NCI-H526 treated with DMSO at 0.1 percent for 48 hours (cell line): ENCODE measurements around the gene PIP.
"Not testable (repeated sequence)": the region's sequence is repeated elsewhere in the genome, so short reads cannot be mapped to it uniquely, and the experiment has no call there.

Source experiments
- DNase-seq: peaks from one replicate; lab custom pipeline; 2025; lab: John Stamatoyannopoulos, UW

The PIP gene, protein sequence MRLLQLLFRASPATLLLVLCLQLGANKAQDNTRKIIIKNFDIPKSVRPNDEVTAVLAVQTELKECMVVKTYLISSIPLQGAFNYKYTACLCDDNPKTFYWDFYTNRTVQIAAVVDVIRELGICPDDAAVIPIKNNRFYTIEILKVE

DNA sequence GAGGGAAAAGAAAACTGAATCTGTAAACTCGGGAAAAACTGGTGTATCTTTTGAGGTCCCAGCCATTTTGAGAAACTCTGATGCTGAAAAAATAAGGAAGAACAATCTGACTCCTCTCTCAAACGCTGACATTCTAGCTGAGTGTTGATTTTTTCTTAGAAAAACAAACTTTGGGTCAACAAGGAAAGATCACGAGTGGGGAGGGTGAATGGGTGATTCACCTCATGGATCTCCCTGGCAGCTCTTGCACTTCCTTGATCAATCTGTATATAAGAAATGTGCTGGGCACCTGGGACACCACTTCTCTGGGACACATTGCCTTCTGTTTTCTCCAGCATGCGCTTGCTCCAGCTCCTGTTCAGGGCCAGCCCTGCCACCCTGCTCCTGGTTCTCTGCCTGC is at the start of gene PIP:
Gene PIP, plus strand, starts transcription at position 297 of the 400 bp plus-strand sequence. Its CDS starts 40 bp downstream, at position 337.
- no peak for DNase-seq

GRCh38 chr7:143085109-143085508 is 46.8 kb upstream of the PIP start:
- DNase-seq, result no peak

- not testable (repeated sequence) for DNase-seq
Measured at GRCh38 chr7:143085610-143086009, 46.3 kb upstream of the PIP start.

GRCh38 chr7:143088549-143089231 is 43.2 kb upstream of the PIP start:
- DNase-seq, result not testable (repeated sequence)

DNA sequence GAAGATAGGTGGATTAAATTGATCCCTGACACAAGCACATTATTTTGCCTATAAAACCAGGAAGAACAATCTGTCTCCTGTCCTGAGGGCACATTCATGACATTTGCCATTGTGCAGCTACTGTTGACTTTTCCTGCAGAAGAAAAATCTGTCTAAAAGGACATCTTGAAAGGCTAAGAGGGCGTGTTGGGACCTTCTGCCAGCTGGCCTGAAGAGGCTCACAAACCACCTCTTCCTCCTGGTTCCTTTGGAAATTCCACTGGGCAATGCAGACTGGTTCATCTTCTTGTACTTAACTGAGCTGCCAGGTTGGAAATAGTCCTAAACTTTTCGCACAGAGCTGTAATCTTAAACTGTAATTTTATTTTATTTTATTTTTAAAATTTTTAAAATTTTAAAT is 35.7 kb upstream of the PIP start:
- DNase-seq, result no peak

GRCh38 chr7:143099579-143099978 is 32.3 kb upstream of the PIP start:
- DNase-seq, result not testable (repeated sequence)

DNA sequence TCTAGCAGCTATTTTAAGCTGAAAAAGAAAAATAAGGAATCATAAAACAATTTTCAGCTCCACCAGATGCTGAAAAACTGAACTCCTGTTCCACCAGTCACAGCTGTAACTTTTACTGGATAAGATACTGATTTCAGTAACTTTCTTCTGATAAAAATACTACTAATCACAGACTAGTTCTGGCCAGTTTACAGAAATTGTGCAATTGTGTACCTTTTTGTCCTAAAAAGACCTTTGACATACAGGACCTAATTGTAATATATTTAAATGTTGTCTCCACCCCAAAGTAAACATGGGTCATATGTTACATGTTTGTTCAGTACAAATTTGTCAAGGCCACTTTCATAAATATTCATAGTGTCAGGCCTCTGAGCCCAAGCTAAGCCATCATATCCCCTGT is 27.1 kb upstream of the PIP start:
- DNase-seq, result no peak

DNA sequence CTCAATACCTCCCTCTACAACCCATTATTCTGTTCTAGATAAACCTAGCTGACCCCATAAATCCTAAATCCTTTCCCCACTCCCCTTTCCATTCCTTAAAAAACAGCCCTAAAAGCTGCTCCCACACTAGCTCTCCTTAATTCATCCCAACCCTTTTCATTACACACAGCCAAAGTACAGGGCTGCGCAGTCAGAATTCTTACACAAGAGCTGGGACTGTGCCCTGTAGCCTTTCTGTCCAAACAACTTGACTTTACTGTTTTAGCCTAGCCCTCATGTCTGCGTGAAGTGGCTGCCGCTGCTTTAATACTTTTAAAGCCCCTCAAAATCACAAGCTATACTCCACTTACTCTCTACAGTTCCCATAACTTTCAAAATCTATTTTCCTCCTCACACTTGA is 23.9 kb upstream of the PIP start:
- not testable (repeated sequence) for DNase-seq

- no peak for DNase-seq
Measured at GRCh38 chr7:143117395-143117794, 14.5 kb upstream of the PIP start.

- no peak for DNase-seq
Measured at GRCh38 chr7:143120691-143121405, 11.0 kb upstream of the PIP start.

DNA sequence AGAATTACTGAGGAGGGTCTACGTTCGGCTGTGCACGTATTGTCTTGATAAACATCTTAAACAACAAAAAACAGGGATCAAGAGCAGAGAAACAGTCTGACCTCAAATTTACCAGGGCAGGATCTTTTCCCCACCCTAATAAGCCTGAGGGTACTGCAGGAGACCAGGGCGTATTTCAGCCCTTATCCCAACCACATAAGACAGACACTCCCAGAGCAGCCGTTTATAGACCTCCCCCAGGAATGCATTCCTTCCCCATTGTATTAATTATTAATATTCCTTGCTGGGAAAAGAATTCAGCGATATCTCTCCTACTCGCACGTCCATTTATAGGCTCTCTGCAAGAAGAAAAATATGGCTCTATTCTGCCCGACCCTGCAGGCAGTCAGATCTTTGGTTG is 8.6 kb upstream of the PIP start:
- not testable (repeated sequence) for DNase-seq

DNA sequence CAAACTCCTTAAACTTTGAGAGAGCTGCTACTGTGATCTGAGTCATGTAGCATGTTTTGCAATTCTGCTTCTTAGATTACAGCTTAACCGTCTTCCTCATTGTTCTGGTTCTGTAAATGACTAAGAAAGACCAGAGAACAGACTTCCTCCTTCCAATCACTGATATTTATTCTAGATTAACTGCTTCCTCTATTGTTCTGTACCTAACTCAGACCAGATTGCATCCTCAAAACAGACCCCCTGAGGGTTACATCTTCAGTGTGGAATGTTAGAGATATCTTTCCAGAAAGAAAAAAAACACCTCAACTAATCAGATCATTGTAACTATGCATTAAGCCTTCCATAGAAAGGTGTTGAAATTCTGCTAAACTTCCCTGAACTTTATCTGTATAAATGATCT is 5.7 kb upstream of the PIP start:
- DNase-seq, result no peak

DNA sequence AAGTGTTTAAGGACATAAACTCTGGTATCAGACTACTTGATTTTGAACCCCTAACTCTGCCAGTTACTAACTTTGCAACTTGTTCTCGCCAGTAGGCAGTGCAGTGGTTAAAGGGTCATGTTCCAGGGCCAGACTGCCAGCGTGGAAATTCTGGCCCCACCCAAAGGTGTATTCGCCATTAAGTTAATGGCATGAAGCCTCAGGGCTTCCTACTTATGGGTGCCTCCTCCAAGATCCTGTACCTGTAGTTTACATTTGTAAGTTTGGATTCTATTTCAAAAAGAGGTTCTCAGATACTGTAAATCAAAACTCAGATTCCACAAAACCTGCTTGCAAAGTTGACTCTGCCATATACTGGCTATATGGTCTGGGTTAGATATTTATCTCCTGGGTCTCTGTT is 2.8 kb upstream of the PIP start:
- no peak for DNase-seq

GRCh38 chr7:143129477-143129876 is 2.4 kb upstream of the PIP start:
- no peak for DNase-seq

DNA sequence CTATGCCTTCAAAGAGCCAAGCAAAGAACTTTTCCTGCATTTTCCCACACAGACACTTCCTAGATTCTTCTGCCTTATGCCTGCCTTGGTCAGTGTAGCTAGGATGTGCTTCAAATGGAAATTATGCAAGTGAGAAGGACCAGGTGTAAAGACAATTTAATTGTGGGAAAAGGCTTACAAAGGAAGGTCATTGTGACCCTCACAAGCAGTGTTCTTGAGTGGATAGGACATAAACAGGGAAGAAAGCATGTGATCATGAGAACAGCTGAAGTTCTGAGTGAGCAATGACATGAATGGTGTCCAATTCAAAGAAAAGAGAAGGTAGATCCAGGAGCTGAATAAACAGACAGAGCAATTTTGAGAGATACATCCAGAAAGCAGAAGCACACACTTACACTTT is 1.3 kb upstream of the PIP start:
- no peak for DNase-seq

DNA sequence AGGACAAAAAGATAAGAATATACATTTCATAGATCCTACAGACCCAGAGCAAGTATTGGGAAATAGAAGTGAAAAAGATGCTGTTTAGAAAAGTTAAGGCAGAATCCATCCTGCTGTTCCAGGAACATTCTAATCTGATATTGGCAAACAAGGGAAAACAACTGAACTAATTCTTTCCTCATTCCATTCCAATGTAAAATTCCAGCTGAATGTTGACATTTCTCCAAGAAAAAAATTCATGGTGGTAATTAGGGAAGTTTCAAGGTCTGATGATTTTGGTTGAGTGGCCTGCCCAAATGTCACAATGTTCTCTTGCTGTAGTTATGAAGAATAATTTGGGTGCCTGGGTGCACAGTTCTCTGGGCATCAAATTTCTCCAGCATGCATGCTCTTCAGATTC is 15.2 kb downstream of the PIP start:
- no peak for DNase-seq

DNA sequence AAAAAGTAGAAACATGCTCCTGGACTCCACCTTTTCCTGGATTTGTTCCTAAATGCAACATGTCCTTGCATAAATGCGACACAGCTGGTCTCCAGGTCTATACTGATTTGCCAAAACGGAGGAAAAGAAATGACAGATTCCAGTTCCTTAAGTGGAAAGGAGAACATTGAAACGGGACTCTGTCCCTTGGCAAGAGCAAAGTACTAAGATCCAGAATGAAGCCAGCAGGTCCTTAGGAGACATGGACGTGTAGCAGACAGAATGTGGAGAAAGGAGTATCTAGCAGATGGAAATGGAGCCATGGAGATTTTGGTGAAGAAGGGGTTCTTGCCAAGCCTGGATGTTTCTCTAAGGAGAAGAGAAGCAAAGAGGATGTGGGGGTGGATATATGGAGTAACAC is 16.2 kb downstream of the PIP start:
- DNase-seq, result no peak

- DNase-seq, result no peak
Measured at GRCh38 chr7:143148651-143149050, 16.8 kb downstream of the PIP start.

- DNase-seq, result not testable (repeated sequence)
Measured at GRCh38 chr7:143150696-143151095, 18.8 kb downstream of the PIP start.

GRCh38 chr7:143158617-143159016 is 26.7 kb downstream of the PIP start:
- not testable (repeated sequence) for DNase-seq

GRCh38 chr7:143171697-143172096 is 39.8 kb downstream of the PIP start:
- DNase-seq, result no peak

GRCh38 chr7:143172354-143172753 is 40.5 kb downstream of the PIP start:
- DNase-seq, result peak; percentile 9

DNA sequence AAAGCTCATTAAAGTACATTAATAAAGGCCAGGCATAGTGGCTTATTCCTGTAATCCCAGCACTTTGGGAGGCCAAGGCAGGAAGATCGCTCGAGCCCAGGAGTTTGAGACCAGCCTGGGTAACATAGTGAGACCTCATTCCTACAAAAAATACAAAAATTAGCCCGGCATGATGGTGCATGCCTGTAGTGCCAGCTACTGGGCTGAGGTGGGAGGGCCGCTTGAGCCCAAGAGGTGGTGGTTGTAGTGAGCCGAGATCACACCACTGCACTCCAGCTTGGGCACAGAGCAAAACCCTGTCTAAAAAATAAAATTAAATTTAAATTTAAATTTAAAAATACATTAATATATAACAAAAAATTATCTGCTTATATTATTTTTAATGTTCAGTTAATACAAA is 44.3 kb downstream of the PIP start:
- DNase-seq, result no peak
